ENCODE results near the gene GLI3.
A peak's percentile ranks its signal among the peaks of the same experiment; 100 is the strongest.

The GLI3 gene

GRCh38 chr7:42137431-42137830 is 99.6 kb downstream of the GLI3 start:
- no peak for DNase-seq

GRCh38 chr7:42135728-42136127 is 101.3 kb downstream of the GLI3 start:
- no peak for DNase-seq

GRCh38 chr7:42134276-42134876 is 102.6 kb downstream of the GLI3 start:
- no peak for DNase-seq

- no peak for DNase-seq
These were observed 103.7 kb downstream of the GLI3 start for GRCh38 chr7:42133321-42133720.

GRCh38 chr7:42128703-42129102 is 108.3 kb downstream of the GLI3 start:
- DNase-seq = peak; percentile 8

- no peak for DNase-seq
These were observed 109.8 kb downstream of the GLI3 start for GRCh38 chr7:42127232-42127622.

- DNase-seq = no peak
These were observed 110.4 kb downstream of the GLI3 start for GRCh38 chr7:42126475-42127231.

- no peak for DNase-seq
These were observed 111.7 kb downstream of the GLI3 start for GRCh38 chr7:42125321-42125720.

- DNase-seq = no peak
These were observed 113.3 kb downstream of the GLI3 start for GRCh38 chr7:42123716-42124115.

- DNase-seq = no peak
These were observed 116.8 kb downstream of the GLI3 start for GRCh38 chr7:42120191-42120590.

- DNase-seq = no peak
These were observed 119.8 kb downstream of the GLI3 start for GRCh38 chr7:42117201-42117600.

GRCh38 chr7:42115795-42116194 is 121.2 kb downstream of the GLI3 start:
- no peak for DNase-seq

GRCh38 chr7:42110333-42110732 is 126.7 kb downstream of the GLI3 start:
- DNase-seq = no peak

- no peak for DNase-seq
These were observed 128.0 kb downstream of the GLI3 start for GRCh38 chr7:42108803-42109528.

- no peak for DNase-seq
These were observed 129.3 kb downstream of the GLI3 start for GRCh38 chr7:42107484-42108240.

GRCh38 chr7:42106562-42106961 is 130.4 kb downstream of the GLI3 start:
- DNase-seq = no peak

- no peak for DNase-seq
These were observed 131.3 kb downstream of the GLI3 start for GRCh38 chr7:42105554-42106358.

GRCh38 chr7:42104694-42105093 is 132.3 kb downstream of the GLI3 start:
- no peak for DNase-seq

GRCh38 chr7:42104231-42104630 is 132.8 kb downstream of the GLI3 start:
- DNase-seq = no peak

- no peak for DNase-seq
These were observed 133.6 kb downstream of the GLI3 start for GRCh38 chr7:42103456-42103855.

- no peak for DNase-seq
These were observed 134.0 kb downstream of the GLI3 start for GRCh38 chr7:42103020-42103419.

GRCh38 chr7:42102301-42102700 is 134.7 kb downstream of the GLI3 start:
- DNase-seq = no peak

GRCh38 chr7:42100156-42100508 is 136.9 kb downstream of the GLI3 start:
- peak; percentile 2 for DNase-seq

All from hematopoietic multipotent progenitor cell treated with erythropoietin and hydrocortisone succinate and interleukin-3 and kit ligand, for 6 days (in vitro differentiated cells).